A673 (cell line): ENCODE results near the gene TSNAXIP1.

Experiments used
- EZH2 ChIP-seq: fragments of 200-600 bp; sonication (generic); IDR thresholded peaks from 2 replicates; pipeline ENCODE4 v1.6.1; 2017; ENCODE audit warnings: borderline replicate concordance, low read depth, mild to moderate bottlenecking, mixed read lengths, antibody characterized with exemption, low read length; ENCODE audit not compliant: poor library complexity, severe bottlenecking
- TF ChIP-seq, protein P1 (sequence below): fragments of 300-800, 200-600 bp; sonication (generic); conservative IDR thresholded peaks from 2 replicates; pipeline ENCODE4 v1.5.1; 2017; ENCODE audit warnings: low read depth, mild to moderate bottlenecking, antibody characterized with exemption, low read length, moderate library complexity, mixed read lengths

DNA sequence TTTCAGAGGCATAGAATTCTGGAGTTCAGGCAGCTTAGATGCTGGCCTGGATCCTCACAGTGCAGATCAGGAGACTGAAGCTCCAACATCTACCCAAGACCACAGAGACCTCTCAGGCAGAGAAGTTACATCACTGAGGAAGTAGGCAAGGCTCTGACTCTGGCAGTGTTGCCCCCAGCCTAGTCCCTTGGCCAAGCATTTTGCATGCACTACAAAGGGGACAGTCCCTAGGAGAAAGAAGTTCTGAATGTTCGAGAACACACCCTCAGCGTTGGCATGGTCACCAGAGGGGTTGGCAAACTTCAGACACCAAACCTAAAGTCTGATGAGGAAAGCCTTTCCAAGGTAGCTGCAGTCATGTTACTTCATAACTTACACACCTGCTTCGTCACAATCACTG, 2.8 kb upstream of the TSNAXIP1 start:
- TF ChIP-seq, protein P1, sequence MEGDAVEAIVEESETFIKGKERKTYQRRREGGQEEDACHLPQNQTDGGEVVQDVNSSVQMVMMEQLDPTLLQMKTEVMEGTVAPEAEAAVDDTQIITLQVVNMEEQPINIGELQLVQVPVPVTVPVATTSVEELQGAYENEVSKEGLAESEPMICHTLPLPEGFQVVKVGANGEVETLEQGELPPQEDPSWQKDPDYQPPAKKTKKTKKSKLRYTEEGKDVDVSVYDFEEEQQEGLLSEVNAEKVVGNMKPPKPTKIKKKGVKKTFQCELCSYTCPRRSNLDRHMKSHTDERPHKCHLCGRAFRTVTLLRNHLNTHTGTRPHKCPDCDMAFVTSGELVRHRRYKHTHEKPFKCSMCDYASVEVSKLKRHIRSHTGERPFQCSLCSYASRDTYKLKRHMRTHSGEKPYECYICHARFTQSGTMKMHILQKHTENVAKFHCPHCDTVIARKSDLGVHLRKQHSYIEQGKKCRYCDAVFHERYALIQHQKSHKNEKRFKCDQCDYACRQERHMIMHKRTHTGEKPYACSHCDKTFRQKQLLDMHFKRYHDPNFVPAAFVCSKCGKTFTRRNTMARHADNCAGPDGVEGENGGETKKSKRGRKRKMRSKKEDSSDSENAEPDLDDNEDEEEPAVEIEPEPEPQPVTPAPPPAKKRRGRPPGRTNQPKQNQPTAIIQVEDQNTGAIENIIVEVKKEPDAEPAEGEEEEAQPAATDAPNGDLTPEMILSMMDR = no peak
- no peak for TF ChIP-seq EZH2
